ENCODE data around the gene ROBO1.

The ROBO1 gene

DNA sequence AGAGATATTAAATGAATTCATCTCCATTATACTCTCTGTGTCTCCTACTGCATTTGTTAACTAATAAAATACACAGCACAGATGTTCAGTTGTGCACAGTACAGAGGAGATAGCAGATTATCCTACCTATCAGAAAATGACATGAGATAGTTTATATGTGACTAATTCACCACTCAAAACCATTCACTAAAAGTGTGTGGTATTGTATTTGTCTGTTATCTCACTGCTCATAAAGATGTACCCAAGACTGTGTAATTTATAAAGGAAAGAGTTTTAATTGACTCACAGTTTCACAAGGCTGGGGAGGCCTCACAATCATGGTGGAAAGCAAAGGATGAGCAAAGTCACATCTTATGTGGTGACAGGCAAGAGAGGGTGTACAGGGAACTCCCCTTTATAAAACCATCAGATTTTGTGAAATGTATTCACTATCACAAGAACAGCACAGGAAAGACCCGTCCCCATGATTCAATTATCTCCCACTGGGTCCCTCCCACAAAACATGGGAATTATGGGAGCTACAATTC lies 936.3 kb downstream of the ROBO1 start:
- no peak for DNase-seq (ENCODE audit: low read depth)
- no peak overlapping the region for H3K4me3 ChIP-seq (ENCODE audit: low read depth, low read length)
- in situ Hi-C loops (cut with HindIII; ENCODE audit: low sequenced_read_pairs): no loop called here
- no peak for TF ChIP-seq CTCF (IDR thresholded peaks at IDR 0.05; ENCODE audit: low read depth, low read length, missing control alignments)

DNA sequence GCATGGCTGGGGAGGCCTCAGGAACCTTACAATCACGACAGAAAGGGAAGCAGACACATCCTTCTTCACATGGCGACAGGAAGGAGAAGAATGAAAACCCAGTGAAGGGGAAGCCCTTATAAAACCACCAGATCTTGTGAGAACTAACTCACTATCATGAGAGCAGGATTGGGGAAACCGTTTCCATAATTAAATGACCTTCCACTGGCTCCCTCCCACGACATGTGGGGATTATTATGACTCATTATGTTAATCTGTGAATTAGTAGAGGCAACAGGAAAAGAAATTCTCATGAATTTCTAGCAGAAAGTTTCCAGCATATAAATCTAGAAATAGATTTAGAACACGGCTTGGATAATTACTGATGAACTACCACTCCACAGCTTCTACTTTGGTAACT lies 937.3 kb downstream of the ROBO1 start:
- in situ Hi-C loops (cut with HindIII; ENCODE audit: low sequenced_read_pairs): no loop called here
- H3K4me3 ChIP-seq (ENCODE audit: low read depth, low read length): no peak overlapping the region
- DNase-seq (ENCODE audit: low read depth): no peak
- no peak for TF ChIP-seq CTCF (IDR thresholded peaks at IDR 0.05; ENCODE audit: low read depth, low read length, missing control alignments)

DNA sequence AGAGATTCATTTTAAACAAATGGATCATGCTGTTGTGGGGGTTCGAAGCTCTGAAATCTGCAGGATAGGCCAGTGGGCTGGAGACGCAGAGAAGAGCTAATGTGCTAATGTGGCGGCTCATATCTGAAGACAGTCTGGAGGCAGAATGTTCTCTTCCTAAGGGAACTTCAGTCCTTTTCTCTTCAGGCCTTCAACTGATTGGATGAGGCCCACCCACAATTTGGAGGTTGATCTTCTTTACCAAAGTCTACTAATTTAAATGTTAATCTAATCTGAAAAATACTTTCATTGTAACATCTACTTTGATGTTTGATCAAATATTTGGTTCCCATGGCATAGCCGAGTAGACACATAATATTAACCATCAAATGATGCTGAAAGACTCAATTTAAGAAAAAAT lies 940.2 kb downstream of the ROBO1 start:
- H3K4me3 ChIP-seq (ENCODE audit: low read depth, low read length): no peak overlapping the region
- in situ Hi-C loops (cut with HindIII; ENCODE audit: low sequenced_read_pairs): no loop called here
- no peak for TF ChIP-seq CTCF (IDR thresholded peaks at IDR 0.05; ENCODE audit: low read depth, low read length, missing control alignments)
- DNase-seq (ENCODE audit: low read depth): no peak

GRCh38 chr3:78825858-78826215 lies 942.0 kb downstream of the ROBO1 start:
- no peak for TF ChIP-seq CTCF (IDR thresholded peaks at IDR 0.05; ENCODE audit: low read depth, low read length, missing control alignments)
- DNase-seq (ENCODE audit: low read depth): no peak
- in situ Hi-C loops (cut with HindIII; ENCODE audit: low sequenced_read_pairs): no loop called here
- H3K4me3 ChIP-seq (ENCODE audit: low read depth, low read length): no peak overlapping the region

DNA sequence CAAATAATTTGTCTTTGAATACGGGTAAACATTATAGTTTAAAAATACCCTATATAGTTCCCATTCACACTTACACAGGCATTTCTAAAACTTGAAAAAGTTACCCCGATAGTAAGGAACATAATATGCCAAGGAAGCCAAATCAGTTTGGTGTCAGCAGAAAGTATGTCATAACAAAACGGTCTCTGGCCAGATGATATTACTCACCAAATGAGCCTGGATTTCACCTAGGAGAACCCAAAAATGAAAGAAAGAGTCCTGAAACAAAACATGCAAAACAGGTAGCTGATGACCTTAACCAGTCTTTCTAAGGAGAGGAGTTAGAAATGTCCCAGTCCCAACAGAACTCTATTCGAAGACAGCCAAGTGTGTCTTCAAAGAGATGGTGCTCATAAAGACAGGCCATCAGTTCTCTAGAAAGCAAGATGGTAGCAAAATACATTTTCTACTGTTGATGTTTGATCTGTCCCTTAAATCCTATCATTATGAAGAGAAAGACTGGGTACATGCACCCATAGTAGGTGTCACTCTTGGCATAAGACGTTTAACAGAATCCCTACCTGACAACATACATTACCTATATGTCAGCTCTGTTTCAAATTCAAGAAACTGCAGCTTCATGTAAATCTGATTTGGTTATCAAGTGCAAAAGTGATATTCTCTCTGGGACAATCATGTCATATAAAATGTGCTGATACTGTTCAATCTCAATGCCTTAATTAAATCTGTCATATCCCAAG lies 942.5 kb downstream of the ROBO1 start:
- DNase-seq (ENCODE audit: low read depth): no peak
- TF ChIP-seq CTCF (IDR thresholded peaks at IDR 0.05; ENCODE audit: low read depth, low read length, missing control alignments): no peak
- no peak overlapping the region for H3K4me3 ChIP-seq (ENCODE audit: low read depth, low read length)
- in situ Hi-C loops (cut with HindIII; ENCODE audit: low sequenced_read_pairs): no loop called here

GRCh38 chr3:78823859-78824258 lies 943.9 kb downstream of the ROBO1 start:
- no peak for TF ChIP-seq CTCF (IDR thresholded peaks at IDR 0.05; ENCODE audit: low read depth, low read length, missing control alignments)
- DNase-seq (ENCODE audit: low read depth): no peak
- no peak overlapping the region for H3K4me3 ChIP-seq (ENCODE audit: low read depth, low read length)
- in situ Hi-C loops (cut with HindIII; ENCODE audit: low sequenced_read_pairs): no loop called here
